ENCODE results near the gene BRD2.

Gene BRD2

DNA sequence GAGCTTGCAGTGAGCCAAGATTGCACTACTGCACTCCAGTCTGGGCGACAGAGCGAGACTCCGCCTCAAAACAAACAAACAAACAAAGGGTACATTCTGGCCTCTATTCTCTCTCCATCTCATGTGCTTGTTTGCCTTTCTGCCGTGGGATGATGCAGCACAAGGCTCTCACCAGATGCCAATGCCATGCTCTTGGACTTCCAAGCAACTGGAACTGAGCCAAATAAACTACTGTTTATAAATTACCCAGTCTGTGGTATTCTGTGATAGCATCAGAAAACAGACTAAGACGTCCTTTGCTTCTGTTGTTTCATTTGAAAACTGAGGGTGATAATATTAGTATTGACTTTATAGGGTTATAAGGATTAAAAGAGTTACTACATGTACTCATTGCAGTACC lies 3.6 kb upstream of the BRD2 start:
- TF ChIP-seq, protein P1, sequence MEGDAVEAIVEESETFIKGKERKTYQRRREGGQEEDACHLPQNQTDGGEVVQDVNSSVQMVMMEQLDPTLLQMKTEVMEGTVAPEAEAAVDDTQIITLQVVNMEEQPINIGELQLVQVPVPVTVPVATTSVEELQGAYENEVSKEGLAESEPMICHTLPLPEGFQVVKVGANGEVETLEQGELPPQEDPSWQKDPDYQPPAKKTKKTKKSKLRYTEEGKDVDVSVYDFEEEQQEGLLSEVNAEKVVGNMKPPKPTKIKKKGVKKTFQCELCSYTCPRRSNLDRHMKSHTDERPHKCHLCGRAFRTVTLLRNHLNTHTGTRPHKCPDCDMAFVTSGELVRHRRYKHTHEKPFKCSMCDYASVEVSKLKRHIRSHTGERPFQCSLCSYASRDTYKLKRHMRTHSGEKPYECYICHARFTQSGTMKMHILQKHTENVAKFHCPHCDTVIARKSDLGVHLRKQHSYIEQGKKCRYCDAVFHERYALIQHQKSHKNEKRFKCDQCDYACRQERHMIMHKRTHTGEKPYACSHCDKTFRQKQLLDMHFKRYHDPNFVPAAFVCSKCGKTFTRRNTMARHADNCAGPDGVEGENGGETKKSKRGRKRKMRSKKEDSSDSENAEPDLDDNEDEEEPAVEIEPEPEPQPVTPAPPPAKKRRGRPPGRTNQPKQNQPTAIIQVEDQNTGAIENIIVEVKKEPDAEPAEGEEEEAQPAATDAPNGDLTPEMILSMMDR (IDR thresholded peaks at IDR 0.05): no peak

DNA sequence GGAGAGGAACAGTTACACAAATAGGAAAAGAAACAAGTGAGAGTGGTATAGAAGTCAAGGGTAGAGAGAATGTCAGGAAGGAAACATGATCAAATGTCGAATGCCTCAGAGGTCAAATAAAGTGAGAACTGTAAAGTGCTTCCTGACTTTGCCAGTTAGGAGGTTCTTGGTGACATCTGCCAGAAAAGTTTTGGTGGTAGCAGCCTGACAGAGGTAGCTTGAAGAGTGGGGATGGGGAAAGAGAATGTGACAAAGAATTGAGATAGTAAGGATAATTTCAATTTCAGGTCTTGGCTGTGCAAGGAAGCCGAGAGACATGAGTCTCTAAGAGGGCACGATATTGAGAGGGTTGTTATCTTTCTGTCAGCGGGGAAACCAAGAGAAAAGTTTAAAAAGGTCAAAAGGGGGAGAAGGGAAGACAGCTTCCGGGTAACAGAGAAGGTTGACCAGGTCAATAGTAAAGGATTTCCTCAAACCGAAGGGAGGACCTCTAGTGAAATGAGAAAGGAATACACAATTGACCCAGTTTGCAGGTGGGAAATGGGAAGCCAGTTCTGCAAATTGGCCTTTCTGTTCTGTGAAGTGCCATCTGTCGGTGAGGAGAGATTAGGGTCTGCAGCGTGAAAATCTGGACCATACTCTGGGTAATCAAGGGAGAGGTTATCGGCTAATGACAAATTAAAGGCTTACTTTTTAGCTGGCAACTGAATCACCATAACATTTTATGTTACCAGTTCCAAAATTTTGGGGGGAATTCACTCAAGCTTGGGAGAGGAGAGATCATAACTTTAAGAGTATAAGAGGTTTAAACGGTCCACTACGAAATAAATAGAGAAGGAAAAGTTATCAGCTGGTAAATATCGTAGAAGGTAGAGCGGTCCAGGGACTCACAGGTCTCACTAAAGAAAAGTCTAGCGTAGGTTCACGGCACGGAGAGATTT lies 973 bp upstream of the BRD2 start:
- TF ChIP-seq, protein P1 (IDR thresholded peaks at IDR 0.05): peak; percentile 61

DNA sequence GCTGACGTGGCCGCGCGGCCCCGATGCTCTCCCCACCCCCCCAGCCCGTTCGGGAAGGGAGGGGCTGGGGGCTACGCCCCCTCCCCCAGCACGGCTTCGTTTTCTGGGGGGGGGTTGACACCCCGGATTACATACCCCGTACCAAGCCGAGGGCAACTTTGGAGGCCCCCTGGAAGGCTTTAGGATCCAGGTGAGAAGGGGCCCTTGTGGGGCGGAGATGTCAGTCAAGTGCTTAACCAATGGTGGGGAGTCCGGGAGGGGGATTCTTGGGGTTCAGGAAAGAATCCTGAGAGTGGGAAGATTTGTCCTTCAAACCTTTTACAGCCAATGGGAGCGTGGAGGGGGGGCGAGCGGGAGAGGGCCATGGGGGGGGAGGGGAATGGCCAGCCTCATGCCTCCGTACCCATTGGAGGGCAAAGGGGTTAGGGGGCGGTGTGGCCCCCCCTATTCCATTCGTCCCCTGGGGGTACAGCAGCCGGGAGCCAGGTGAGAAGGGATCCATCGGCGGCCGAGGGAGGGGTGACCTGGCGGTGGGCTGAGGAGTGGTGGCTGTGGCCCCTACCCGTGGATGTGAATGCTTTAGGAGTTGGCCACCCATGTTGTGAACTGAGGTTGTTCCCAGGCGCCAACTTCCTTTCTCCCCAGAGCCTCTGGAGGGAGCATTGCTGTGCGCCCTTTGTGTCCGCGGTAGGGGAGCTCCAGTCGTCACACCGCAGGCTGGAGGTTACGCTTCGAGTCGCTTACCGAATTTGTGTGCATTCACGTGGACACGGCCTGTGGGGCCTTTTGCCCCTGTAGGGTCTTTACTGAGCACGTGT lies 682 bp downstream of the BRD2 start:
- TF ChIP-seq, protein P1 (IDR thresholded peaks at IDR 0.05): no peak

DNA sequence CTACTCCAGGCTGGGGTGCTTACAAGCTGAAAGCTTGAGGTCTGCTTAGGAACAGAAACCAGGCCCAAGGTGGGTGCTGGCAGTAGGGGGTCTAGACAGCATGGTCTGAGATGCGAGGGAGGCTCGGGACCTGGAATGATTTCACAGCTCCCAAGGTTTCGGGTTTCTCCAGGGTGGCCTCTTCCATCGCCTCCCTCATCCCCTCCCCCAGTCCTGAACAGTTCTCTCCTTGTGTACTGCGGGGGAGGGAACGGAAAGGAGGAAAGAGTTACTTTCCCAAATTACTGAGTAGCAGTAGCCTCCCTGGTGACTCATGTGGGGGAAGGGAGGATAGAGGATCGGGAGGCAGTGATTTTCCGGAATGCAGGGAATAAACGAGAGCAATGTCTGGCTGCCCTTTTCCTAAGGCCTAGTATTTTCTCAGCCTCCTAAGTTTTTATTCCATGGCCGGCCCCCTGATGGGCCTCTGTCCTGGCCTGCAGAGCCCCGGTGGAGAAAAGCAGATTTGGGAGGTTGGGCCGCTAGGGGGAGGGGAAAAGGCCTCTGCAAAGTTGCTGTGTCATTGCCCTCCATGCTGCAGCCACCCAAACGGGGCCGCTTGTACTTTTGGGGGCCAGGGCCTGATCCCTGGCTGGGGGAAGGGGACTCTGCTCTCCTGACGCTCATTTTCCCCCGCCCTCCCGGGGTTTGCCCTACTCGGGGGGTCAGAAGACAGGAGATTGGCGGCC lies 1.5 kb downstream of the BRD2 start:
- TF ChIP-seq, protein P1 (IDR thresholded peaks at IDR 0.05): no peak

DNA sequence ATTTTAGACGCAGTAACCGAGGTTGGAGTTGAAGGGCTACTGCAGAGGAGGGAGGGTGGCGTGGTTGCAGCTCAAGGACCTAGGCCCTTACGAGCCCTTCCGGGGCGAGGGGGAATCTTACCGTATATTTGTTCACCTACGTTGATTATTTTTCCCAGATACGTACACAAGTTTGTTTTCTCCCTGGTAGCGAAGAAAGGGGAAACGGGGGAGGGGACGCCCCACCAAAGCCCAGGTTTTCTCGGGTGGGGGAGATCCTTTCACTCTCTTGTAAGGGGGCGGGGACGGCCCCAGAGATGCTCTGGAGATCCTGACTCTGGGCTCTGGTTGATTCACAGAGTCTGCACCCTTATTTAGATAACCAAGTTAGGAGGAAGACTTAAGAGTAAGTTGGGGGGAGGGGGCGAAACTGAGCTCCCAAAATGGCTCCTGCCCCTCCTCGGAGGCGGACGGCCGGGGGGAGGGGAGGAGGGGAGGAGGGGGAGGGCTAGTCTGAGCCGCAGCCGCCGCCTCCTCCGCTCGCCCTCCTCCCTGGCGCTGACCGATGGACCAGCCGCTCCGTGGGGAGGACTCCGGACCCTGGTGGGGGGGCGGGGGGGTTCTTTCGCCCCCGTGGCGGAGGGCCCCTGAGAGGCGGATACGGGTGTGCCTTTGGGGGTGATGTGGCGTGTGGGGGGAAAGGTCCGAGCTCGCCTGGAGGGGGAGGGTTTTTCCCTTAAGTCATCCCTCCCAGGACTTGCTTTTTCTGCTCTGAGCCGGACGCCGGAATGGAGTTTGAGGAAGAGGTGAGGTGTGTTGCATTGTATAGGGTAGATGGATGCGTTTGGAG lies 2.2 kb downstream of the BRD2 start:
- TF ChIP-seq, protein P1 (IDR thresholded peaks at IDR 0.05): no peak

DNA sequence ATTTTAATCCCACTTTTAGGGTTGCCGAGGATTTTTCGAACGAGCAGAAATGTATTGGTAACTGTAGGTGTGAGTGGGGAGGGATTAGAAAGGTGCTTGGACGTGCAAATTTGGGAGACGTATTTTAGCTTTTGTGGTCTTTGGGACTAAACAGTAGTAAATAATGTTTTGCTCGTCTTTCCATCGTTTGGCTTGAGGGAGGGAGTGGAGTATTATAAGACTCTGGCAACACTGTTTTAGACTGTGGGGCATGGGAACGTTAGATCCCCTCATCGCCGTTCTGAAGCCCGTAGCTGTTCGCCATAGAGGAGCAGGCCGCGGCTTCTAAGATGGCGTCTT lies 2.8 kb downstream of the BRD2 start:
- TF ChIP-seq, protein P1 (IDR thresholded peaks at IDR 0.05): no peak

Measured in LNCAP (cell line).